ENCODE results near the gene ZNF219. TPM values are rescaled to one million over a fixed set of nuclear protein-coding genes. Genes with fewer than 3 reads are reported as not detected.

ZNF219 gene
- total and polyA plus RNA-seq, 2 of the 13 experiments (the other 11 are each of a cell fraction or from before 2014, with no cell fraction given), result 34.5 to 36.6 TPM

DNA sequence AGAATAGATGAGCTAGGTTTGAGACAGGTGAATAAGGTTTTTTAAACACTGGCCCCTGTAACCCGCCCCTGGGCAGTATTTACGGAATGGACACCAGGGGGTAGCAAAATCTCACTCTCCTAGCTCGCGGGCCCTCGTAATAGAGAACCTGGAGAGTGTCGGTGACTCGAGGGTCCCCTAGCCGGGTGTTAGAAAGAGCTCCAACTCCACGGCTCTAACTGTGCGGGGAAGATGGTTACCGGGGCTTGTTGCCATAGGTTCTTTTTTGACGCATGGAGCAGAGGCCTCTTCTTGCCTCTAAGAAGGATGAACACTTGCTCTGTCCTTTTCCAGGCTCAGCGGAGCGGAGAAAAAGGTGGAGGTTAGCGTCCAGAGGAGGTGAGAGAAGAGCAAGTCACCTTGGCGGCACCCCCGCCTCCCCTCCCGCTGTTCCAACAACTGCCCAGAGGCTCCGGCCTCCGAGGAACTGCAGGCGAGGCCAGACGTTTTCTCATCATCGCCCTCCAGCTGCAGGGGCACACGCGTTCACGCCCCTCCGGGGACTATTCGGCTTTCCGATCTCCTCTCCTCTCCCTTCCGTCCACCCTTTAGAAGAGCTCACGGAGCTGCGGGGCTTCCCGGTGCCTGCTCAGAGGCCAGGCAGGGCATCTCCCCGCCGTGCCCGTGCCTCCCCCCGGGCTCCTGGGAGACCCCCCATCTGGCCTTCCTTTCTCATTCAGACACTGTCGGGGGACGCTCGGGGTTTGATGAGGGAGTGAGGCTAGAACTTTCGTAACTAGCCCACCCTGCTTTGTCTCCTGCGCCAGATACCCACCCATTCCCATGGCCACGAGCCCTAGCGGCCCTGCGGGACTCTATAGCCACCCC, 29.7 kb downstream of the ZNF219 start (continued):
- TF ChIP-seq, protein P1, sequence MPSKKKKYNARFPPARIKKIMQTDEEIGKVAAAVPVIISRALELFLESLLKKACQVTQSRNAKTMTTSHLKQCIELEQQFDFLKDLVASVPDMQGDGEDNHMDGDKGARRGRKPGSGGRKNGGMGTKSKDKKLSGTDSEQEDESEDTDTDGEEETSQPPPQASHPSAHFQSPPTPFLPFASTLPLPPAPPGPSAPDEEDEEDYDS (CRISPR knock-in tag; IDR thresholded peaks at IDR 0.05), result no peak; the same call in 1 of the 2 replicates
- no peak for TF ChIP-seq MLX (CRISPR knock-in tag; IDR thresholded peaks at IDR 0.05)
- TF ChIP-seq, protein P2, sequence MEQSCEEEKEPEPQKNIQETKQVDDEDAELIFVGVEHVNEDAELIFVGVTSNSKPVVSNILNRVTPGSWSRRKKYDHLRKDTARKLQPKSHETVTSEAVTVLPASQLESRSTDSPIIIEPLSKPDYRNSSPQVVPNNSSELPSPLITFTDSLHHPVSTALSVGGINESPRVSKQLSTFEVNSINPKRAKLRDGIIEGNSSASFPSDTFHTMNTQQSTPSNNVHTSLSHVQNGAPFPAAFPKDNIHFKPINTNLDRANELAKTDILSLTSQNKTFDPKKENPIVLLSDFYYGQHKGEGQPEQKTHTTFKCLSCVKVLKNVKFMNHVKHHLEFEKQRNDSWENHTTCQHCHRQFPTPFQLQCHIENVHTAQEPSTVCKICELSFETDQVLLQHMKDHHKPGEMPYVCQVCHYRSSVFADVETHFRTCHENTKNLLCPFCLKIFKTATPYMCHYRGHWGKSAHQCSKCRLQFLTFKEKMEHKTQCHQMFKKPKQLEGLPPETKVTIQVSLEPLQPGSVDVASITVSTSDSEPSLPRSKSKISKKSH (CRISPR knock-in tag; IDR thresholded peaks at IDR 0.05; ENCODE audit: borderline replicate concordance), result no peak
- no peak for TF ChIP-seq SYNCRIP (IDR thresholded peaks at IDR 0.05; ENCODE audit: insufficient read depth, low read depth, low read length)
- no peak for TF ChIP-seq CERS6 (CRISPR knock-in tag; IDR thresholded peaks at IDR 0.05)
- peak; percentile 30; the same call in 1 of the 2 replicates for TF ChIP-seq ZNF776 (CRISPR knock-in tag; IDR thresholded peaks at IDR 0.05)
- no peak for TF ChIP-seq ATF4 (CRISPR knock-in tag; IDR thresholded peaks at IDR 0.05)
- TF ChIP-seq FOSL2 (CRISPR knock-in tag; IDR thresholded peaks at IDR 0.05), result 0 out of 2 replicates have a peak, but pooled peaks have one; percentile 5
- no peak for TF ChIP-seq CBX1 (IDR thresholded peaks at IDR 0.05; ENCODE audit: low read depth)
- TF ChIP-seq PRDM4 (CRISPR knock-in tag; IDR thresholded peaks at IDR 0.05; ENCODE audit: borderline replicate concordance), result no peak
- no peak for TF ChIP-seq ZNF749 (CRISPR knock-in tag; IDR thresholded peaks at IDR 0.05; ENCODE audit: borderline replicate concordance)
- no peak for TF ChIP-seq ZNF451 (CRISPR knock-in tag; IDR thresholded peaks at IDR 0.05)
- TF ChIP-seq YEATS4 (CRISPR knock-in tag; IDR thresholded peaks at IDR 0.05; ENCODE audit: borderline replicate concordance), result no peak
- peak; percentile 56; the same call in 1 of the 2 replicates for TF ChIP-seq ZNF232 (CRISPR knock-in tag; IDR thresholded peaks at IDR 0.05; ENCODE audit: borderline replicate concordance)
- TF ChIP-seq, protein P3, sequence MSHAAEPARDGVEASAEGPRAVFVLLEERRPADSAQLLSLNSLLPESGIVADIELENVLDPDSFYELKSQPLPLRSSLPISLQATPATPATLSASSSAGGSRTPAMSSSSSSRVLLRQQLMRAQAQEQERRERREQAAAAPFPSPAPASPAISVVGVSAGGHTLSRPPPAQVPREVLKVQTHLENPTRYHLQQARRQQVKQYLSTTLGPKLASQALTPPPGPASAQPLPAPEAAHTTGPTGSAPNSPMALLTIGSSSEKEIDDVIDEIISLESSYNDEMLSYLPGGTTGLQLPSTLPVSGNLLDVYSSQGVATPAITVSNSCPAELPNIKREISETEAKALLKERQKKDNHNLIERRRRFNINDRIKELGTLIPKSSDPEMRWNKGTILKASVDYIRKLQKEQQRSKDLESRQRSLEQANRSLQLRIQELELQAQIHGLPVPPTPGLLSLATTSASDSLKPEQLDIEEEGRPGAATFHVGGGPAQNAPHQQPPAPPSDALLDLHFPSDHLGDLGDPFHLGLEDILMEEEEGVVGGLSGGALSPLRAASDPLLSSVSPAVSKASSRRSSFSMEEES (CRISPR knock-in tag; IDR thresholded peaks at IDR 0.05), result peak; percentile 30; the same call in 1 of the 2 replicates
- no peak for TF ChIP-seq TOE1 (CRISPR knock-in tag; IDR thresholded peaks at IDR 0.05)
- TF ChIP-seq MBD4 (IDR thresholded peaks at IDR 0.05; ENCODE audit: borderline replicate concordance, low read length), result no peak
- no peak for TF ChIP-seq RFX5 (IDR thresholded peaks at IDR 0.05; ENCODE audit: low read depth, low read length)
- TF ChIP-seq ZNF713 (CRISPR knock-in tag; IDR thresholded peaks at IDR 0.05), result no peak
- TF ChIP-seq ZNF598 (CRISPR knock-in tag; IDR thresholded peaks at IDR 0.05; ENCODE audit: borderline replicate concordance), result peak; percentile 45; the same call in 1 of the 2 replicates

All from HepG2 (cell line).